Right atrium auricular region (tissue), 2 donors: ENCODE measurements around the gene RASGEF1C. TPM values are rescaled to one million over a fixed set of nuclear protein-coding genes. Genes with fewer than 3 reads are reported as not detected.

Source experiments
- DNase-seq: peaks from one replicate; pipeline ENCODE4 v3.0.0-alpha.2; 2019; ENCODE audit warnings: low spot score
- H3K27ac ChIP-seq, 2 donors: fragments of 200-600 bp; sonication (generic); 1 replicate in 1 of 2; 2 replicates in 1 of 2; pipeline ENCODE4 v1.5.1; 2016 to 2019
- H3K27me3 ChIP-seq, 2 donors: fragments of 200-600 bp; sonication (generic); one replicate each; pipeline versions ENCODE4 v1.5.1 to v1.6.0; 2017 to 2019
- H3K36me3 ChIP-seq: fragments of 200-600 bp; sonication (generic); one replicate; pipeline ENCODE4 v1.5.1; 2016
- H3K4me1 ChIP-seq, 2 donors: fragments of 200-600 bp; sonication (generic); one replicate each; pipeline versions ENCODE4 v1.5.1 to v1.6.0; 2017 to 2019
- H3K4me3 ChIP-seq, 2 donors: fragments of 200-600 bp; sonication (generic); 1 replicate in 1 of 2; 2 replicates in 1 of 2; pipeline ENCODE4 v1.5.1; 2017 to 2019; ENCODE audit warnings: mild to moderate bottlenecking in 1 of 2, moderate library complexity in 1 of 2
- H3K9me3 ChIP-seq, 2 donors: fragments of 200-600 bp; sonication (generic); one replicate each; pipeline ENCODE4 v1.5.1; 2019
- total RNA-seq, 2 donors: library from RNA; depleted of rRNA; stranded (reverse); fragments of >200 nt; gene quantifications; one replicate each; pipeline ENCODE4 v1.1.0, GENCODE V29; 2016
- TF ChIP-seq, protein P1 (sequence below), 2 donors: fragments of 200-600 bp; sonication (generic); IDR thresholded peaks; one replicate each; pipeline ENCODE4 v1.5.1; 2019; ENCODE audit warnings: antibody characterized with exemption in 2 of 2

The RASGEF1C gene
- total RNA-seq, 2 donors from 2014 or later = 0.55 to 0.67 TPM

DNA sequence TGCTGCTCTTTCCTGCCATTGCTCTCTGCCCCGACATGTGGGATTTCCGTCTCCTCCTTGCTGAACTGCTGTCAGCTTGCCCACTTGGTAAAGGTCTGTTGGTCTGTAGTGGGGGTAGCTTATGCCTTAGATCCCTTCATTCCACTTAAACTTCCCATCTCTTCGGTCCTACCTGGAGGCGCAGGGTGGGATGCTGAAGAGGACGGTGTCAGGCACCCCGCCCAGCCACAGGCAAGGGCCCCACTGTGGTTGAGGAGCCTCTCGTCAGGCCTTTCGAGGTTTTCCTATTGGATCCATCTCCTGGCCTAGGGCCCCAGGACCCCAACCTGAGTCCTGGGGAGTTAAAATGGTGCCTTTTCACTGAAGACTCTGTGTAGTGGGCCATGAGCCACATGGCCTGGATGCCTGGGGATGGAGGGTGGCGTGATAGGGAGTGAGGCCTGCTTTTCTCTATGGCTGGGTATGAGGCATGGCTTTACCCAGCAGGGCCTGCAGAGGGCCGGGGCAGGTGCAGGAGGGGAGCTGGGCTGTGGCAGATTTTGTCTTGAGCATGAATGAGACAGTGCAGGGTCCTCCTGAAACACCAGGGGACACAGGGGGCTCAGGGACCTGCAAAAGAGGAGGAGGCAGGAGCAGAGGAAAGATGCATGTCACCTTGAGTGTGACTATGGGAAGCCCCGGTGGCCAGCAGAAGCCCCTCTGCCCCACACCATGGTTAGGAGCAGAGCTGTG, 111.7 kb downstream of the RASGEF1C start:
- H3K27ac ChIP-seq = no peak overlapping the region
- H3K4me1 ChIP-seq = no peaks in the 10 kb centered on the region
- H3K4me3 ChIP-seq = no peak overlapping the region
- no peaks in the 10 kb centered on the region for H3K9me3 ChIP-seq
- no peaks in the 10 kb centered on the region for H3K27me3 ChIP-seq
- TF ChIP-seq, protein P1, sequence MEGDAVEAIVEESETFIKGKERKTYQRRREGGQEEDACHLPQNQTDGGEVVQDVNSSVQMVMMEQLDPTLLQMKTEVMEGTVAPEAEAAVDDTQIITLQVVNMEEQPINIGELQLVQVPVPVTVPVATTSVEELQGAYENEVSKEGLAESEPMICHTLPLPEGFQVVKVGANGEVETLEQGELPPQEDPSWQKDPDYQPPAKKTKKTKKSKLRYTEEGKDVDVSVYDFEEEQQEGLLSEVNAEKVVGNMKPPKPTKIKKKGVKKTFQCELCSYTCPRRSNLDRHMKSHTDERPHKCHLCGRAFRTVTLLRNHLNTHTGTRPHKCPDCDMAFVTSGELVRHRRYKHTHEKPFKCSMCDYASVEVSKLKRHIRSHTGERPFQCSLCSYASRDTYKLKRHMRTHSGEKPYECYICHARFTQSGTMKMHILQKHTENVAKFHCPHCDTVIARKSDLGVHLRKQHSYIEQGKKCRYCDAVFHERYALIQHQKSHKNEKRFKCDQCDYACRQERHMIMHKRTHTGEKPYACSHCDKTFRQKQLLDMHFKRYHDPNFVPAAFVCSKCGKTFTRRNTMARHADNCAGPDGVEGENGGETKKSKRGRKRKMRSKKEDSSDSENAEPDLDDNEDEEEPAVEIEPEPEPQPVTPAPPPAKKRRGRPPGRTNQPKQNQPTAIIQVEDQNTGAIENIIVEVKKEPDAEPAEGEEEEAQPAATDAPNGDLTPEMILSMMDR (IDR thresholded peaks at IDR 0.05) = no peak
- H3K36me3 ChIP-seq = no peaks in the 10 kb centered on the region
- no peak for DNase-seq

DNA sequence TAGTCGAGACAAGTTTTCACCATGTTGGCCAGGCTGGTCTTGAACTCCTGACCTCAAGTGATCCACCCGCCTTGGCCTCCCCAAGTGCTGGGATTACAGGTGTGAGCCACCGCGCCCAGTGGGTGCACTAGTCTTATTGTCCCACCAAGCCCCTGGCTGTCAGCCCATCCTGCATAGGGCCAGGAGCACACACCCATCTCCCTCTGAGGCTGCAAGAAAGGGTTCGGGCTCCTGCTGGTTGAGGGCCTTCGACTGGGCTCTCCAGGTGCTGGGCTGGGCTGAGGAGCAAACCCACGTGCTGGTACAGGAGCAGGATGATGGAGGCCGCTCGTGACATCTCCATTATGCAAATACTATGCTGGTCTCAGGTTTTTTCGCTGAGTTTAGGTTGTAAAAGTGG, 112.4 kb downstream of the RASGEF1C start:
- H3K27ac ChIP-seq = no peak overlapping the region
- no peaks in the 10 kb centered on the region for H3K4me1 ChIP-seq
- H3K4me3 ChIP-seq = no peak overlapping the region
- TF ChIP-seq, protein P1 (IDR thresholded peaks at IDR 0.05) = no peak
- H3K36me3 ChIP-seq = no peaks in the 10 kb centered on the region
- no peaks in the 10 kb centered on the region for H3K27me3 ChIP-seq
- H3K9me3 ChIP-seq = no peaks in the 10 kb centered on the region
- no peak for DNase-seq

DNA sequence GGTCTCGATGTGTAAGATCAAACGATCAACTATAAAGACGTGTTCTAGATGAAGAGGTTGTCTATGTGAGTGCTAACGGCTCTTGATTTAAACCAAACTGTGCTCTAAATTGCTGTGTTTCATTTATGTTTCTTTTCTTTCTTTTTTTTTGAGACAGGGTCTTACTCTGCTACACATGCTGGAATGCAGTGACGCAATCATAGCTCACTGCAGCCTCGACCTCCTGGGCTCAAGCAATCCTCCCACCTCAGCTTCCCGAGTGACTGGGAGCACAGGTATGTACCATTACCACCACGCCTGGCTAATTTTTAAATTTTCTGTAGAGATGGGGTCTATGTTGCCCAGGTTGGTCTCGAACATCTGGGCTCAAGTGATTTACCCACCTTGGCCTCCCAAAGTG, 113.5 kb downstream of the RASGEF1C start:
- no peak for DNase-seq
- H3K27me3 ChIP-seq = no peaks in the 10 kb centered on the region
- TF ChIP-seq, protein P1 (IDR thresholded peaks at IDR 0.05) = no peak
- H3K9me3 ChIP-seq = no peaks in the 10 kb centered on the region
- H3K4me3 ChIP-seq = no peak overlapping the region
- no peak overlapping the region for H3K27ac ChIP-seq
- H3K4me1 ChIP-seq = peaks cover 0 to 7% of the 10 kb centered on the region in 2 donors
- H3K36me3 ChIP-seq = no peaks in the 10 kb centered on the region

DNA sequence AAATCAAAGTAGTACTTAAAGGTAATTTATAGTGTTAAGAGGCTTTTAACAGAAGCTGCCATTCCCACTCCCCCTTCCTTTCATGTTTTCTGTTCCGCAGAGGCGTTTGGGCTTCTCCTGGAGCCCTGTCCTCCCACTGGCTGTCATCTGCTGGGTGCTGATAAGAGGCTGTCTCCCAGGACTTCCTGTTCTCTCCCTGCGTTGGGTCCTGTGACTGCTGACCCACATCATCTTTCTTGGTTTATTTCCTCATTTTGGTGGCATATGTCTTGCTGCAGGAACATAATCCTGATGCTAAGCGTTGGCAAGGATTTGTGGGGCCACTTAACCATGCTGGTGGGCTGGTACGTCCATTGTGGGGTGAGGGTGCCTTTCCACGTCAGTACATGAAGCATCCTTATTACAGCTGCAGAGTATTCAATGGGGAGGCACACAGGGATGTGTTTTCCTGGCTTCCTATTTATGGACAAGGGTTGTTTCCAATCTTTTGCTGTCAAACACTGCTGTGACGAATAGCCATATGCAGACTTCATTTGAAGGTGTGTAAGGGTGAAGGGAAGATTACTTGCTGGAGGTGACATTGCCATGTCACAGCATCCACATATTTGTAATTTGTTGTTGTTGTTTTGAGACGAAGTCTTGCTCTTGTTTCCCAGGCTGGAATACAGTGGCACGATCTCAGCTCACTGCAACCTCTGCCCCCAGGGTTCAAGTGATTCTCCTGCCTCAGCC, 115.2 kb downstream of the RASGEF1C start:
- no peaks in the 10 kb centered on the region for H3K36me3 ChIP-seq
- no peak for DNase-seq
- no peak overlapping the region for H3K4me3 ChIP-seq
- no peaks in the 10 kb centered on the region for H3K27me3 ChIP-seq
- H3K27ac ChIP-seq = no peak overlapping the region
- peaks cover 0 to 7% of the 10 kb centered on the region in 2 donors for H3K4me1 ChIP-seq
- TF ChIP-seq, protein P1 (IDR thresholded peaks at IDR 0.05) = no peak
- H3K9me3 ChIP-seq = no peaks in the 10 kb centered on the region

GRCh38 chr5:180093241-180093640, 115.8 kb downstream of the RASGEF1C start:
- no peaks in the 10 kb centered on the region for H3K9me3 ChIP-seq
- TF ChIP-seq, protein P1 (IDR thresholded peaks at IDR 0.05) = no peak
- no peak for DNase-seq
- no peak overlapping the region for H3K27ac ChIP-seq
- no peak overlapping the region for H3K4me3 ChIP-seq
- peaks cover 0 to 7% of the 10 kb centered on the region in 2 donors for H3K4me1 ChIP-seq
- no peaks in the 10 kb centered on the region for H3K27me3 ChIP-seq
- H3K36me3 ChIP-seq = no peaks in the 10 kb centered on the region
